ENCODE measurements around the gene IRX4.

The IRX4 gene

GRCh38 chr5:1917830-1918487 is 35.2 kb upstream of the IRX4 start:
- TF ChIP-seq BHLHE40 (IDR thresholded peaks at IDR 0.05; ENCODE audit: borderline replicate concordance) (no peak), PKNOX1 (IDR thresholded peaks at IDR 0.05) (no peak), NFRKB (IDR thresholded peaks at IDR 0.05) (no peak), FOXM1 (IDR thresholded peaks at IDR 0.05; ENCODE audit: borderline replicate concordance) (no peak), TARDBP (IDR thresholded peaks at IDR 0.05) (no peak), LEF1 (IDR thresholded peaks at IDR 0.05; ENCODE audit: borderline replicate concordance) (no peak), L3MBTL2 (conservative IDR thresholded peaks at IDR 0.05) (no peak), FOXA1 (IDR thresholded peaks at IDR 0.05) (no peak), ARNT (IDR thresholded peaks at IDR 0.05) (no peak), ZNF384 (IDR thresholded peaks at IDR 0.05) (no peak)
- CTCF ChIA-PET, result no interaction called here
- POLR2A ChIA-PET, result no interaction called here
- no peak for DNase-seq (ENCODE audit: extremely low spot score)

- DNase-seq (ENCODE audit: extremely low spot score), result no peak
- CTCF ChIA-PET, result no interaction called here
- TF ChIP-seq L3MBTL2 (conservative IDR thresholded peaks at IDR 0.05), result no peak
- TF ChIP-seq LEF1 (IDR thresholded peaks at IDR 0.05; ENCODE audit: borderline replicate concordance), result no peak
- TF ChIP-seq FOXM1 (IDR thresholded peaks at IDR 0.05; ENCODE audit: borderline replicate concordance), result no peak
- TF ChIP-seq CTBP1 (IDR thresholded peaks at IDR 0.05; ENCODE audit: borderline replicate concordance), result no peak
- no peak for TF ChIP-seq ZNF384 (IDR thresholded peaks at IDR 0.05)
- TF ChIP-seq FOXK2 (IDR thresholded peaks at IDR 0.05), result no peak
- no peak for TF ChIP-seq SUZ12 (IDR thresholded peaks at IDR 0.05)
- TF ChIP-seq BHLHE40 (IDR thresholded peaks at IDR 0.05; ENCODE audit: borderline replicate concordance), result no peak
- TF ChIP-seq HDGF (IDR thresholded peaks at IDR 0.05; ENCODE audit: borderline replicate concordance), result no peak
- no peak for TF ChIP-seq PKNOX1 (IDR thresholded peaks at IDR 0.05)
- TF ChIP-seq ARNT (IDR thresholded peaks at IDR 0.05), result no peak
- no peak for TF ChIP-seq NFRKB (IDR thresholded peaks at IDR 0.05)
- TF ChIP-seq SP1 (IDR thresholded peaks at IDR 0.05), result no peak
- no peak for TF ChIP-seq ELF4 (IDR thresholded peaks at IDR 0.05)
- no peak for TF ChIP-seq FOXA1 (IDR thresholded peaks at IDR 0.05)
- TF ChIP-seq TARDBP (IDR thresholded peaks at IDR 0.05), result no peak
- POLR2A ChIA-PET, result no interaction called here
These were observed 33.6 kb upstream of the IRX4 start for GRCh38 chr5:1916041-1917001.

- TF ChIP-seq BHLHE40 (IDR thresholded peaks at IDR 0.05; ENCODE audit: borderline replicate concordance), result no peak
- ChIA-PET CTCF (no interaction called here), POLR2A (no interaction called here)
- DNase-seq (ENCODE audit: extremely low spot score), result no peak
These were observed 32.6 kb upstream of the IRX4 start for GRCh38 chr5:1915316-1915715.

- ChIA-PET CTCF (no interaction called here), POLR2A (no interaction called here)
- TF ChIP-seq LEF1 (IDR thresholded peaks at IDR 0.05; ENCODE audit: borderline replicate concordance) (no peak), FOXA1 (IDR thresholded peaks at IDR 0.05) (no peak), BHLHE40 (IDR thresholded peaks at IDR 0.05; ENCODE audit: borderline replicate concordance) (no peak), TARDBP (IDR thresholded peaks at IDR 0.05) (no peak), ZNF384 (IDR thresholded peaks at IDR 0.05) (no peak), NFRKB (IDR thresholded peaks at IDR 0.05) (no peak), FOXM1 (IDR thresholded peaks at IDR 0.05; ENCODE audit: borderline replicate concordance) (no peak), ELF4 (IDR thresholded peaks at IDR 0.05) (no peak), FOXK2 (IDR thresholded peaks at IDR 0.05) (no peak), PKNOX1 (IDR thresholded peaks at IDR 0.05) (no peak), L3MBTL2 (conservative IDR thresholded peaks at IDR 0.05) (no peak), CTBP1 (IDR thresholded peaks at IDR 0.05; ENCODE audit: borderline replicate concordance) (no peak), SP1 (IDR thresholded peaks at IDR 0.05) (no peak), ARNT (IDR thresholded peaks at IDR 0.05) (no peak), SUZ12 (IDR thresholded peaks at IDR 0.05) (no peak), HDGF (IDR thresholded peaks at IDR 0.05; ENCODE audit: borderline replicate concordance) (no peak)
- DNase-seq (ENCODE audit: extremely low spot score), result no peak
These were observed 31.7 kb upstream of the IRX4 start for GRCh38 chr5:1914471-1914870.

GRCh38 chr5:1913578-1913977 is 30.9 kb upstream of the IRX4 start:
- ChIA-PET POLR2A (no interaction called here), CTCF (no interaction called here)
- DNase-seq (ENCODE audit: extremely low spot score), result no peak
- TF ChIP-seq CTBP1 (IDR thresholded peaks at IDR 0.05; ENCODE audit: borderline replicate concordance) (no peak), BHLHE40 (IDR thresholded peaks at IDR 0.05; ENCODE audit: borderline replicate concordance) (no peak), PKNOX1 (IDR thresholded peaks at IDR 0.05) (no peak), SP1 (IDR thresholded peaks at IDR 0.05) (no peak), ELF4 (IDR thresholded peaks at IDR 0.05) (no peak), NFRKB (IDR thresholded peaks at IDR 0.05) (no peak), HDGF (IDR thresholded peaks at IDR 0.05; ENCODE audit: borderline replicate concordance) (no peak)
